ENCODE results near the gene LCAT. TPM values are rescaled to one million over a fixed set of nuclear protein-coding genes. Genes with fewer than 3 reads are reported as not detected.

LCAT gene
- total and polyA plus RNA-seq, 9 of the 15 experiments (the other 6 are each of a cell fraction or from before 2014, with no cell fraction given), result 0.46 to 21.0 (median 5.0) TPM

DNA sequence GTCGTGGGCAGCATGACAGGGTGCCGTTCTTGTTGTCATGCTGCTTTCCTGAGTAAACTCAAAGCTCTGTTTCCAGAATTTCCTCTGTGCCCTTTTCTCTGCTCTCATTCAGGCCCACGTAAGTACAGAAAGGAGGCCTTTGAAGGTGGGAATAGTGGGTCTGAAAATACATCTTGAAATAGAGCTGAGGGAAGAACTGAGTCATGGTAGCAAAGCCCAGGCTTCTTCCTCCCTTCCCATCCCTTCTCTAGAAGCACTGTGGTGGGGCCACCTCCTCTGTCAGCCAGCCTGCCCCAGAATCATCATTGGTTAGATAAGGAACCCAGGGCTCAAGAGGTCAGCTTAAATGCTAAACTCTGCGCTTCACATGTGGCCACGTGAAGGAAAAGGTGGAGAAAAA lies 21.7 kb downstream of the LCAT start (continued):
- TF ChIP-seq CHD1 (IDR thresholded peaks at IDR 0.05; ENCODE audit: low read length) (no peak), RFX1 (IDR thresholded peaks at IDR 0.05) (no peak), FOSL1 (tag; conservative IDR thresholded peaks at IDR 0.05) (0 out of 2 replicates have a peak, but pooled peaks have one; percentile 52), CTBP1 (IDR thresholded peaks at IDR 0.05; ENCODE audit: borderline replicate concordance) (peak; percentile 29; the same call in 1 of the 2 replicates), HNRNPK (IDR thresholded peaks at IDR 0.05; ENCODE audit: low read depth, low read length, poor library complexity, severe bottlenecking) (no peak), HDGF (IDR thresholded peaks at IDR 0.05) (no peak), ZNF518B (CRISPR knock-in tag; IDR thresholded peaks at IDR 0.05) (no peak), ZNF277 (CRISPR knock-in tag; IDR thresholded peaks at IDR 0.05; ENCODE audit: borderline replicate concordance) (no peak), PRMT5 (CRISPR knock-in tag; IDR thresholded peaks at IDR 0.05) (no peak), SNAPC5 (CRISPR knock-in tag; IDR thresholded peaks at IDR 0.05) (no peak), XRCC3 (IDR thresholded peaks at IDR 0.05) (no peak), E2F6 (IDR thresholded peaks at IDR 0.05; ENCODE audit: borderline replicate concordance in 1 of 2, extremely low read depth in 1 of 2, insufficient read depth in 1 of 2, insufficient read length in 1 of 2, low read depth in 1 of 2, low read length in 1 of 2, poor library complexity in 1 of 2, severe bottlenecking in 1 of 2) (no peak), RCOR1 (IDR thresholded peaks at IDR 0.05; ENCODE audit: borderline replicate concordance in 1 of 2, low read depth in 2 of 2, low read length in 2 of 2) (peak in 1 of 2 experiments; percentile 76; a peak in 1 of 4 replicates)
- TF ChIP-seq, protein P1, sequence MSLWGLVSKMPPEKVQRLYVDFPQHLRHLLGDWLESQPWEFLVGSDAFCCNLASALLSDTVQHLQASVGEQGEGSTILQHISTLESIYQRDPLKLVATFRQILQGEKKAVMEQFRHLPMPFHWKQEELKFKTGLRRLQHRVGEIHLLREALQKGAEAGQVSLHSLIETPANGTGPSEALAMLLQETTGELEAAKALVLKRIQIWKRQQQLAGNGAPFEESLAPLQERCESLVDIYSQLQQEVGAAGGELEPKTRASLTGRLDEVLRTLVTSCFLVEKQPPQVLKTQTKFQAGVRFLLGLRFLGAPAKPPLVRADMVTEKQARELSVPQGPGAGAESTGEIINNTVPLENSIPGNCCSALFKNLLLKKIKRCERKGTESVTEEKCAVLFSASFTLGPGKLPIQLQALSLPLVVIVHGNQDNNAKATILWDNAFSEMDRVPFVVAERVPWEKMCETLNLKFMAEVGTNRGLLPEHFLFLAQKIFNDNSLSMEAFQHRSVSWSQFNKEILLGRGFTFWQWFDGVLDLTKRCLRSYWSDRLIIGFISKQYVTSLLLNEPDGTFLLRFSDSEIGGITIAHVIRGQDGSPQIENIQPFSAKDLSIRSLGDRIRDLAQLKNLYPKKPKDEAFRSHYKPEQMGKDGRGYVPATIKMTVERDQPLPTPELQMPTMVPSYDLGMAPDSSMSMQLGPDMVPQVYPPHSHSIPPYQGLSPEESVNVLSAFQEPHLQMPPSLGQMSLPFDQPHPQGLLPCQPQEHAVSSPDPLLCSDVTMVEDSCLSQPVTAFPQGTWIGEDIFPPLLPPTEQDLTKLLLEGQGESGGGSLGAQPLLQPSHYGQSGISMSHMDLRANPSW (CRISPR knock-in tag; IDR thresholded peaks at IDR 0.05), result no peak
